ENCODE results near the gene DEFB128.
"Not testable (repeated sequence)": the region's sequence is repeated elsewhere in the genome, so short reads cannot be mapped to it uniquely, and the experiment has no call there.

DEFB128 gene

DNA sequence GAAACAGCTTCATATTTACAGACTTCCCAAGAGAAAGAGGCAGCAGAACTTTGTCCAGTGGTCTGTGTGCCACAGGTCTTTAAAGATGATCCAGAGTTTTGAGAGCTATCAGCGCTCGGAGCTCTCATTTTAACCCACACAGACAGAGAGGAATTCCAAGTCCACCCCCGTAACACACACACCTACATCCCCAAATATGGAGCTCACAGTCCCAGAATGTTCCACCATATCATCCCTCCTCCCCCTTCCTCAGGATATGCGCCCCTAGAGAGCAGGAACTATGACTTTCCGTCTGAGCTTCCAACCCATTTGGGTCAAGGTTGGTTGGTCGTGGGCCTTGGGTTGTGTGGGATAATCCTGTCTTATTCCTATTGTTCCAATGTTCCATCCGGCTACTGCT lies at the start of gene DEFB128:
Gene DEFB128 (minus strand): TSS at position 101 of the 400 bp plus-strand sequence. CDS start 88 bp downstream, at position 13.
- DNase-seq, result no peak

DNA sequence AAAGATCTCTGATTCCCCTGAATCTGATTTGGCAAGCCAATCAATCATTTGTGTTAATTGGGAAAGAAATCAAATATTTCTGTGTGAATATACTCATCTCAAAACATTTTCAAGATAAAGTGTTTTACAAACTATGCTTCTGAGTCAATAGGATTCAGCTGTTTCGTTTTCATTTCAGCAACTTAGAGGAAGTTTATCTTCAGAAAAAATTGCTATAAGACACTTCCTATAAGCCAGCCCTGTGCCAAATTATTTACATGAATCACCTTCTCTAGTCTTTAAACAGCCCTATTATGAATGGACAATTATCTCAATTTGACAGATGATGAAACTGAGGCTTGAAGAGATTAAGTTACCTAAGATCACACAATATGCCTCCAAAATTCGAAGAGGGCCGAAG lies 48.4 kb upstream of the DEFB128 start:
- DNase-seq, result no peak

DNA sequence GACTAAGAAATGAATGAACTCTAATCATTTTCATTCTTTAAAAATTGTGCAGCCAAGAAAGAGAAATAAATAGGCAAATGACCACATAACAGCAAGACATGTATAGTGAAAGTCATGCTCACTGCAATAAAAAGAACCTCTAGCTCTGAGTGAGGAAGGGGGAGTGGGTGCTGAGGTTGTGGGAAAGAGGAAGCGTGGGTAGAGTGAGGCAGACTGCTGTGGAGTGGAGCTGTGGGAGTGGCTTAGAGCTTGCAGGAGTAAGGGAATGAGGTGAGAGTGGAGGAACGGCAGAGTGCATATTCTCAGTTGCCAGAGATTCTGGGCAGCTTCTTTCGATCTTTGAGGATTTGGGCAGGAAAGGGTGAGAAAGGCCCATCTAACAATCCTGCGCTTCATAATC lies 48.0 kb upstream of the DEFB128 start:
- no peak for DNase-seq

DNA sequence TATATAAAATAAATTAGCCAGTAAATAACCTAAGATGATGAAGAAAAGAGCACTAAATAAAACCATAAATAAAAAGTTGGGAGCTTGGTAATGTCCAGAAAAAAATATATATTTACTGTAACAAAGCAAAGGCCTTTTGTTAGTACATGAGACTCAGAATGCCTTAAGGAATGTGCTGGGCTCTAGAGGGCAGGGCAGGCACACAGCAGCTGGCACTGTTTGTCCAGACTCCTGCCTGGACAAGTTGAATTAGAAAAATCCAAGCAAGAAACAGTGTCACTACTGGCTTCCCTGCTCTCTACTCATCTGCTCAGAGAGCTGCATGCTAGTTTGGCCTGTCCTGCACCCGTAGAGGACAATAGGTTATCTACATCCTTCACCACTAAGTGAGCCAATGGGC lies 46.4 kb upstream of the DEFB128 start:
- DNase-seq, result no peak

DNA sequence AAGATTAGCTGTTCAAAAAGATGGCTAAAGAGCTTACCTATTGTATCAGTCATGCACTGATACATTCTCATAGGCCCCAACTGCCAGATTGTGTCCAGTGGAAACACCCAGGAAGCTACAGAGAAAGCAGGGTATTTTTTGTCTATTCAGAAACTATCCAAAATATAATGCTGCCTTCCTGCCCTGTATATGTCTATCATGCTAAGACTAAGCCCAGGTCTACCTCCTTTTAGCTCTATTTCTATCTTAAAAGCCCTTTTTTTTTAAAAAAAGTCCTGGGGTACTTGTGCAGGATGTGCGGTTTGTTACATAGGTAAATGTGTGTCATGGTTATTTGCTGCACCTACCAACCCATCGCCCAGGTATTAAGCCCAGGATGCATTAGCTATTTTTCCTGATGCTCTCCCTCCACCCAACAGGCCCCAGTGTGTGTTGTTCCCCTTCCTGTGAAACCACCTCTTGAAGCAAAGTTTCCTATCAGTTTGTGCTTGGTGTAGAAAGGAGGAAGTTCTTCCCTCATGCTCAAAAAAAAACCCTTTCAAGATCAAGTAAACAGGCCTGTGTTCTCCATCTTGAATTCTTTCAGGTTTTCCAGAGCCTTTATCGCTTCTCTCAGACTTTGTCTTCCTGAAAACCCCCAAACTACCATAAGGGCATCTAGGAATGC lies 38.1 kb upstream of the DEFB128 start:
- no peak for DNase-seq

DNA sequence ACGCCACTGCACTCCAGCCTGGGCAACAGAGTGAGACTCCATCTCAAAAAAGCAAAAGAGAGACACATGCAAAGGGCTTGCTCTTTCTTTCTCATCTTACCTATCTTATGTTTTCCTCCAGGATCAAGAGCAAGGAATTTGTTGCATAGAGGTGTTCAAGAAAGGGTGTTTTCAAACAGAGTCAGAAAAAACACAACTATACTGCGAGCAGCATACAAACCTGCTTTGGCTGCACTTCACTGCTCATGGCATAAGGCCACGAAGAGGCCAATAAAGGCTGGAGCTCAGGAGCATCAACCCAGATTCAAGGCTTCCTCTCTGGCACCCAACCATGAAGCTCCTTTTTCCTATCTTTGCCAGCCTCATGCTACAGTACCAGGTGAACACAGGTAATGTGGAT lies 37.4 kb upstream of the DEFB128 start, which contains the start of gene DEFB129:
Gene DEFB129 (plus strand): TSS at position 301 of the 400 bp plus-strand sequence. CDS start 31 bp downstream, at position 332.
- DNase-seq, result no peak

DNA sequence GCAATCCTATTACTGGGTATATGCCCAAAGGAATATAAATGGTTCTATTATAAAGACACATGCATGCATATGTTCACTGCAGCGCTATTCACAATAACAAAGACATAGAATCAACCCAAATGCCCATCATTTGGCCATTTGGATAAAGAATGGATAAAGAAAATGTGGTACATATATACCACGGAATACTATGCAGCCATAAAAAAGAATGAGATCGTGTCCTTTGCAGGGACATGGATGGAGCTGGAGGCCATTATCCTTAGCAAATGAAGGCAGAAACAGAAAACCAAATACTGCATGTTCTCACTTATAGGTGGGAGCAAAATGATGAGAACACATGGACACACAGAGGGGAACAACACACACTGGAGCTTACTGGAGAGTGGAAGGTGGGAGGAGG lies 36.4 kb upstream of the DEFB128 start:
- not testable (repeated sequence) for DNase-seq

DNA sequence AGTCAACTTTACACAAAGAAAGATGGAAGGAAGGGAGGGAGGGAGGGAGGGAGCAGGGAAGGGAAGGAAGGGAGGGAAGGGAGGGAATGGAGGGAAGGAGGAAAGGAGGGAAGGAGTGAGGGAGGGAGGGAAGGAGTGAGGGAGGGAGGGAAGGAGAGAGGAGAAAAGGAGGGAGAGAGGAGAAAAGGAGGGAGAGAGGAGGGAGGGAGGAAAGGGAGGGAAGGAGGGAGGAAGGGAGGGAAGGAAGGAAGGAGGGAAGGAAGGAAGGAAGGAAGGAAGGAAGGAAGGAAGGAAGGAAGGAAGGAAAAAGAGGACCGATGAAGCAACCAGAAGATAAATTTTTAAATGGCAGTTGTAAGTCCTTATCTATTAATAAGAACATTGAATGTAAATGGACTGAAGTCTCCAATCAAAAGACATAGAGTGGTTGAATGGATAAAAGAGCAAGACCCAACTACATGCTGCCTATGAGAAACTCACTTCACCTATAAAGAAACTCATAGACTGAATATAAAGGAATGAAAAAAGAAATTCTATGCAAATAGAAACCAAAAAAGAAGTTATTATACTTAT lies 31.8 kb upstream of the DEFB128 start:
- no peak for DNase-seq

DNA sequence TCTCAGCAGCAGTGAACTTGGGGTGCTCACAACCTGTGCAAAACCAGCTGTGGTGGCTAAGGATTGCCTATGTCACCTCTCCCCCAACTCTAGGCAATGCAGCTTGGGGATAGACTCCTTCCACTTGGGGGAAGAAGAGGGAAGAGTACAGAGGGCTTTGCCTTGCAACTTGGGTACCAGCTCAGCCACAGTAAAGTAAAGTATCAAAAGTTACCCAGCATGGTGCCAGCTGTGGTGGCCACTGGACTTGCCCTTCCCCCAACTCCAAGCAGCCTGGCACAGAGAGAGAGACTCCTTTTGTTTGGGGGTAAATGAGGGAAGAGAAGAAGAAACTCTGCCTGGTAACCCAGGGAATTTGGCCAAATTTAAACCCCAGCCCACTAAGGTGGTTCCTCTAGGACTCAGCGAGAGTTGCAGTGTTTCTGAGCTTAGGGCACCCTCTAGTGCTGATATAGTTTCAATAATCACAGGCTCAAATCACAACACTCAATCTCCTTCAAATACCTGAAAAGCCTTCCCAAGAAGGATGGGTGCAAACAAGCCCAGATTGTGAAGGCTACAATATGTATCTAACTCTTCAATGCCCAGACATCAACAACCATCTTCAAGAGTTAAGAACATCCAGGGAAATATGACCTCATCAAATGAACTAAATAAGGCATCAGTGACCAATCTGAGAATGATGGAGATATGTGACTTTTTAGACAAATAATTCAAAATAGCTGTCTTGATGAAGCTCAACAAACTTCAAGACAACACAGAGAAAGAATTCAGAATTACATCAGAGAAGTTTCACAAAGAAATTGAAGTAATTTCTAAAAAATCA lies 30.0 kb upstream of the DEFB128 start:
- peak; percentile 1 for DNase-seq

DNA sequence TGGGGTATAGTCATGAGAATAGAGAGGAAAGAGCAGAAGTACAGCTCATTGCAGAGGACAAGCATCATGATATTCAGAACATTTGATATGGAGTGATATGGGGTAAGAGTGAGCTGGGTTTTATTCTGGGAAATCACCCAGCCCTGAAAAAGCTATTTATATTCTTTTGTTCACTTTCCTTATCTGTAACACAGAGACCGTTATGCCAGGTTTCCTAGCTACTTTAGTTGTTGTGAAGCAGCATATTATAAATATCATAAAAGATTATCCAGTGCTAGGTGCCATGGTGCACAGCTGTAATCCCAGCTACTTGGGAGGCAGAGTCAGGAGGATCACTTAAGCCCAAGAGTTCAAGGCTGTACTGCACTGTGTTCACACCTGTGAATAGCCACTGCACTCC lies 27.8 kb upstream of the DEFB128 start:
- DNase-seq, result no peak

DNA sequence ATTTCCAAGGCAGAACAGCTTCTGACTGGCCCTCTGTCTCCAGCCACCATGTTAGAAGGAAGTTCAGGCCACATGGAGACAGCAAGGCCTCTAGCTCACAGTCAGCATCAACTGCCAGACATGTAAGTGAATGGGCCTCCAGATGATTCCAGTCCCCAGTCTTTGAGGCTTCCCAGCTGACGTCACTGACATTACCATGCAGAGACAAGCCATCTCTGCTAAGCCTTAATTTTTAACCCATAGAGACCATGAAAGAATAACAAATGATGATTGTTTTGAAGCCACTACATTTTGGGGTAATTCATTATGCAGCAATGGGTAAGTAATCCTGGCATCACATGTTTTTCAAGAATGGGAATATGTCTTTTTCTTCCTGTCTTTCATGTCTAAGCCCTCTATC lies 26.3 kb upstream of the DEFB128 start:
- no peak for DNase-seq

DNA sequence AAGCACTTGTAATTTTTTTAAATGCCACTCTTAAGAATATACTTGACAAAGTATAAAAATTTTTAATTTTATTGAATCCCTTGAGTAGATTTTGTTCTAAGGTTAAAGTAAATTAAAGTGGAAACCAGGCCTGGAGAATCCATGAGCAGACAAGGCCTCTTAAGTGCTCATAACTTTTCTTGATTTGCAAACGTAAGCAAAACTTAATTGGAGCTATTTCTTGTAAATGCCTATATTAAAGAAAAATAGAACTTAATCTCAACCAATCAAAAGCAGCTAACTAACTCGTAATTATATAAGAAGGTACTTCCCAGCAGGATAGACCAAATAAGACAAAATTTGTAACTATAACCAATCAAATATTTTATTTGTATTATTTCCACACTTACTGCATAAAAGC lies 24.9 kb upstream of the DEFB128 start:
- no peak for DNase-seq

DNA sequence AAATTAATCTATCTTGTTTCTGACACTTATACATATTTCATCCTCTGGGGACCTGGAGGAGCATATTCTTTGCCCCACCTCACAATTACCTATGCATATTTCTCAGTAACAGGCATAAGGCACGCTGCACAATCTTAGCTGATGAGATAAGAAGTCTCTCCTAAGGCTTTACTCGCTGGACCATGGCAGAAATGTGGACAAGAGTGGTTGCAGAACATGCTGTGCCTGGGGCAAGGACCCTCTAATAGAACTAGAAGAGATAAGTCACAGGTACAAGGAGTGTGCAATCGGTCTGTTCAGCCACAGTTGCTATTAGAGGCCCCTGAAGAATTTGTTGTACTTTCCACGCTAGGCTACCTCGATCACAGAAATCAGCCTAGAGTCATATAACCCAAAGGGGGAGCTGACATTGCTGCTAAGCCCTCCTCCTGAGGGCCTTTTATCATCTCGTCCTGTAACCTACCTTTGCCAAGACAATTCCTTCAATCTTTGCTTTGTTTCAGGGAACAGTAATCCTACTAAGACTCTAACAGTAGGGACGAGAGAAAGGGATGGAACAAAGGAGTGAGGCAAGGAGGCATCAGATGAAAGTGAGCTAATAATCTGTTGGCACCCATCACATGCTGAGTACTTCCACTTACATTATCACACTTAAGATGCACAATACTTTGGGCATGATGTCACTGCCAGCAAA lies 21.4 kb upstream of the DEFB128 start:
- no peak for DNase-seq

DNA sequence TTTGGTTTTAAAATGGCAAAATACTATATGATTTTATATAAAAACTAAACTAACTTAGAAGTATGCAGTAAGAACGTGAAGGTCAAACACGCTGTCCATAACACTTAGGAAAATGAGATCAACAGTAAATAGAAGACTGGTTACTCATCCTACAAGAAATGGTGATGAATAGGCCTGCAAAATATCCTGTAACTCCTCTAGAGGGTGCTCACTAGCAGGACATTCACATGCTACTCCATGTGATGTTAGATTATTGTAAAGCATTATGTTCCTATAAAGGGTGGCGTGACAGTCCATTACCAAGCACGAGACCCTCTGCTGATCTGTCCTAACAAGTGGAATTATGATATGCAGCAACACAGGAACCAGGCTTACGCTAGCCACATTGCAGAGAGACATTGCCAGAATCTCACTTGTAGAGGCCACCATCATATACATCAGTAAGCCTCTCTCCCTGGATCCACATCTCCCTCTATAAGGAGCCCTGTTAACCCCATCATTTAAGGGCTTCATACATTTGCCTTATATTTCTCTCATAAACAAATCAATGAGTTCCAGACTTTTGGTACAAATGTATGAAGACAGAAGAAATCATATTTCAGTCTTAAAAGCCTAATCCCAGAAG lies 19.5 kb upstream of the DEFB128 start:
- peak; percentile 40 for DNase-seq

DNA sequence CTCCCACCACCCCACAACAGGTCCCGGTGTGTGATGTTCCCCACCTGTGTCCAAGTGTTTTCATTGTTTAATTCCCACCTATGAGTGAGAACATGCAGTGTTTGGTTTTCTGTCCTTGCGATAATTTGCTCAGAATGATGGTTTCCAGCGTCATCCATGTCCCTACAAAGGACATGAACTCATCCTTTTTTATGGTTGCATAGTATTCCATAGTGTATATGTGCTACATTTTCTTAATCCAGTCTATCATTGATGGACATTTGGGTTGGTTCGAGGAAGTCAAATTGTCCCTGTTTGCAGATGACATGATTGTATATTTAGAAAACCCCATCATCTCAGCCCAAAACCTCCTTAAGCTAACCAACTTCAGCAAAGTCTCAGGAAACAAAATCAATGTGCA lies 14.1 kb upstream of the DEFB128 start:
- DNase-seq, result not testable (repeated sequence)

DNA sequence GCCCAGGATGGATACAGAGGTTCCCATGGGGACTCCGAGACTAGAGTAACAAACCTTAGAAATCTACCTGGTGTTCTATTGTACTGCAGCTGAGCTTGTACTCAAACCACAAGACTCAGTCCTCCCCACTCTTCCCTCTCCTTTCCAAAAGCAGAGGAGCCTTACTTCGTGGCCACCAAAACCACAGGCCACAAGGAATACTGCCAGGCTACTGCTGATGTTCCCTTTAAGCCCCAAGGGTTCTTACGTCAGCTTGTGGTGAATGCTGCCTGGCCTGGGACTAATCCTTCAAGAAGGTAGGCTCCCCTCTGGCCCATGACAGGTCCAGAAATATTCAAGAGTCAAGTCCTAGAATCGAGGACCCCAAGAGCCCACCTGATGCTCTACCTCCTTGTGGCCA lies 10.5 kb upstream of the DEFB128 start:
- no peak for DNase-seq

DNA sequence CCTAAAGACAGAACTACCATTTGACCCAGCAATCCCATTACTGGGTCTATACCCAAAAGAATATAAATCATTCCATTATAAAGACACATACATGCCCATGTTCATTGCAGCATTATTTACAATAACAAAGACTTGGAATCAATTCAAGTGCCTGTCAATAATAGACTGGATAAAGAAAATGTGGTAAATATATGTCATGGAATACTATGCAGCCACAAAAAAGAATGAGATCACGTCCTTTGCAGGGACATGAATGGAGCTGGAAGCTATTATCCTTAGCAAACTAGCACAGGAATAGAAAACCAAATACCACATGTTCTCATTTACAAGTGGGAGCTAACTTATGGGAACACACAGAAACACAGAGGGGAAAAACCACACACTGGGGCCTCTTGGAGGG lies 8.7 kb upstream of the DEFB128 start:
- DNase-seq, result no peak

DNA sequence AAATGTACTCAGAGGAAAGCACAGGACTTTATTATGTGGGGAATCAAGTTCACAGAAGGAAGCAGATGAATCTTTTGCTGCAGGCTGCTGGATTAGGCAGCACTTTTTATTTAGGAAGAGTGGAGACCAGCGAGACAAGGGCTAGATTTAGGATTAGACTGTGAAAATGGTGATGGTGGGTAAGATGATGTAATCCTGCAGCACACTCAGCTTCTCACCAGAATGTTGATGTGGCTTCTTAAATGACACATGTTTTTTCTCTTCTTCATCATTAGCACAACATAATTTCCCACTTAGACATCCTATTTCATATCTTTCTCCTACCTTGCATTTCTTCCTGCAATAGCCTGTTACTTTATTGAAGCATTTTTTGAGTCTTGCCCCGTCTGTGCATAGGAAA lies 1.8 kb downstream of the DEFB128 start:
- DNase-seq, result no peak

DNA sequence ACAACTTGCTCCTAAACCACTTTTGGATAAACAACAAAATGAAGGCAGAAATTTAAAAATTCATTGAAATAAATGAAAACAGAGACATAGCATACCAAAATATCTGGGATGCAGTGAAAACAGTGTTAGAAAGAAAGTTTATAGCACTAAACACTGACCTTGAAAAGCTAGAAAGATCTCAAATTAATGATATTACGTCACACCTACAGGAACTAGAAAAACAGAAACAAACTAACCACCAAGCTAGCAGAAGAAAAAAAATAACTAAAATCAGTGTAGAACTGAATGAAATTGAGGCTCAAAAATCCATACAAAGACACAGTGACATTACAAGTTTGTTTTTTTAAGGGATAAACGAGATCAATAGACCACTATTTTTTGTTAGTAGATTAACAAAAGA lies 5.2 kb downstream of the DEFB128 start:
- no peak for DNase-seq

DNA sequence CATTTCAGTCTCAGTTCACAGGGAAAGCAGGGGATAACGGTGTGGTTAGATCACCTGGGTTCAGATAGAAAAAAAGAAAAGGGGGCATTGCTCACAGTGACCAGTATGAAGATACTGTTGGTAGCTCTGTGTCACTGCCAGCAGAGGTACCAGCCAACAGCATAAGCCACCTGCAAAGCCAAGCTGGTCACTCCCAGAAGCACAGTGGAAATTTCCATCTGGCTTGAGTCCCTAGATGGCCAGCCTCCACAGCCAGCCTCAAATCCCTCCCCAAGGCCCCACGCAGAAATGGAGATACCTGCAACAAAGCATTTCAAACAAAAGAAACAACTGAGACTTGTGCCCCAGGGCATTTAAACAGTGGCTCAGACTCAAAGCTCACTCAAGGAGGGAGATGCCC lies 20.6 kb downstream of the DEFB128 start:
- DNase-seq, result no peak

DNA sequence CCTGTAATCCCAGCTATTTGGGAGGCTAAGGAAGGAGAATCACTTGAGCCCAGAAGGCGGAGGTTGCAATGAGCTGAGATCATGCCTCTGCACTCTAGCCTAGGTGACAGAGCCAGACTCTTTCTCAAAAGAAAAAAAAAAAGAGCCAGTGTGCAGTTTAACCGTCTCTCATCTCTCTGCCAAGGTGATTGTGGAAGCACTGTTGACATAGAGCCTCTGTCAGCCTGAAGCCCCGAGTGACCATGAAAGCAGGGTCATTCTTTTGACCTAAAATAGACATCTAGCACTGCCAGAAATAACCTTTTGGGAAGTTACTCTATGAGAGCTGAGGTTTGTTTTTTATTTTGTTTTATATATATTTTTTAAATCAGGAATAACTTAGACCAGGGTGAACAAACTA lies 24.9 kb downstream of the DEFB128 start:
- DNase-seq, result no peak

DNA sequence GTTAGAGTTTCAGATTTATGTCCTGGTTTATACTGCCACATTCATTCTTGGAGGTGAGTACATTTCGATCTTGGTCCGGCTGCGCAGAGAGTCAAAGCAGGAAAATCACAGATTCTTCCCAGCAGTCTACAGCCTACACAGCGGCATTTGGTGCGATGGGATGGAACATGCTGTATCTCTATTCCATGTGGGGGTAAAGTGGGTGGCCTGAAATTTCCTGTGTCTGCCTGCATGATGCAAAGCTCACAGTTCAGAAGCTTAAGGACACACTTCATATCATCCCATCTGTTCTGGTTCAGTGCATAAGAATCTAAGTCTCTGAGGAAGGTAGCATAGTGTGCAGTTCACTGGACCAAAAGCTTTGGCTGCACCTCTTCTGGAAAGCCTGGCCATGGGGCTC lies 32.4 kb downstream of the DEFB128 start, which contains the start of gene DEFB127:
Gene DEFB127 (plus strand): TSS at position 301 of the 400 bp plus-strand sequence. CDS start 91 bp downstream, at position 392.
- DNase-seq, result no peak

DNA sequence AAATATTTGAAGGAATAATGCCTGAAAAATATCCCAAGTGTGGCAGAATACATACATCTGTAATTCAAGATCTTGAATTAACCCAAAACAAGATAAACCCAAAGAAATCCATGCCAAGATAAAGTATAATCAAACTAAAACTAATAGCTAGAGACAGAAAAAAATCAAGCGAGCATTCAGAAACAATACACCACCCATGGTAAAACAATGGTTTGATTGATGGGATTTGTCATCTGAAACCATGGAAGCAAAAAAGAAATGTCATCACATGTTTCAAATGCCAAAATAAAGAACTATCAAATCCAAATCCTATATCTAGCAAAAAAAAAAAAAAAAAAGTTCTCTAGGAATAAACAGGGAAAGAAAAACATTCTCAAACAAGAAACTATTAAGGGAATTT lies 37.4 kb downstream of the DEFB128 start:
- no peak for DNase-seq

All from DMS153 (cell line).